HepG2 (cell line): ENCODE data around the gene RHEBL1. TPM values are rescaled to one million over a fixed set of nuclear protein-coding genes. Genes with fewer than 3 reads are reported as not detected.

Experiments
- AGO2 ChIP-seq: fragments of 200-400 bp; formaldehyde crosslinking; optimal IDR thresholded peaks from 2 replicates; pipeline ENCODE3; 2017; ENCODE audit warnings: mild to moderate bottlenecking, low read depth, low read length, moderate library complexity
- EZH2 ChIP-seq: conservative IDR thresholded peaks from 2 replicates; pipeline ENCODE4 v1.6.1; 2012; ENCODE audit warnings: mild to moderate bottlenecking, low read depth, low read length, moderate library complexity
- ZNF790 ChIP-seq: sonication (generic); formaldehyde crosslinking; IDR thresholded peaks from 2 replicates; pipeline ENCODE4 v1.8.0; 2022; ENCODE audit warnings: missing genetic modification reagents, mild to moderate bottlenecking, borderline replicate concordance
- ZNF841 ChIP-seq: sonication (generic); formaldehyde crosslinking; IDR thresholded peaks from 2 replicates; pipeline ENCODE4 v1.8.1; 2023; ENCODE audit warnings: missing genetic modification reagents, borderline replicate concordance
- ZSCAN9 ChIP-seq: IDR thresholded peaks from 2 replicates; pipeline ENCODE4 v1.6.1; 2016; ENCODE audit warnings: borderline replicate concordance
- polyA plus RNA-seq, 8 experiments: library from polyadenylated mRNA; depleted of rRNA in 3 of 8; stranded (reverse) in 7 of 8; unstranded in 1 of 8; fragments of >200 nt; fragmentation: Illumina TruSeq in 4 of 8; extraction: Trizol in 4 of 8; gene quantifications; 2 replicates each; pipeline versions ENCODE4 v1.2.1 to v1.2.3, GENCODE V29; 2011 to 2016; ENCODE audit warnings: low read depth in 4 of 8, missing spikeins in 1 of 8, mixed read lengths in 1 of 8; ENCODE audit not compliant: insufficient read depth in 1 of 8
- total RNA-seq, 5 experiments: library from RNA; depleted of rRNA; stranded (reverse); fragments of >200 nt; fragmentation: Illumina TruSeq; extraction: Trizol; gene quantifications; 2 replicates each; pipeline ENCODE4 v1.2.3, GENCODE V29; 2016; ENCODE audit warnings: low read depth in 1 of 5
- TF ChIP-seq, protein P1 (sequence below): sonication (generic); formaldehyde crosslinking; IDR thresholded peaks from 2 replicates; pipeline ENCODE4 v1.5.0; 2020; ENCODE audit warnings: missing genetic modification reagents
- TF ChIP-seq, protein P2 (sequence below): sonication (generic); formaldehyde crosslinking; IDR thresholded peaks from 2 replicates; pipeline ENCODE4 v1.5.0; 2020; ENCODE audit warnings: missing genetic modification reagents, mild to moderate bottlenecking, borderline replicate concordance
- TF ChIP-seq, protein P3 (sequence below): sonication (generic); formaldehyde crosslinking; IDR thresholded peaks from 2 replicates; pipeline ENCODE4 v1.5.1; 2020; ENCODE audit warnings: mild to moderate bottlenecking, missing genetic modification reagents
- TF ChIP-seq, protein P4 (sequence below), 2 experiments: sonication (generic) in 1 of 2; formaldehyde crosslinking in 1 of 2; IDR thresholded peaks; 2 replicates each; pipeline versions ENCODE4 v1.4.0 to v1.6.1; 2016 to 2020; ENCODE audit warnings: borderline replicate concordance in 1 of 2, low read depth in 1 of 2, mild to moderate bottlenecking in 1 of 2, missing genetic modification reagents in 1 of 2
- TF ChIP-seq, protein P5 (sequence below): sonication (generic); formaldehyde crosslinking; IDR thresholded peaks from 2 replicates; pipeline ENCODE4 v1.5.0; 2020; ENCODE audit warnings: mild to moderate bottlenecking, missing genetic modification reagents, borderline replicate concordance

RHEBL1 gene
- total and polyA plus RNA-seq, 2 of the 13 experiments (the other 11 are each of a cell fraction or from before 2014, with no cell fraction given): 1.4 to 2.5 TPM

DNA sequence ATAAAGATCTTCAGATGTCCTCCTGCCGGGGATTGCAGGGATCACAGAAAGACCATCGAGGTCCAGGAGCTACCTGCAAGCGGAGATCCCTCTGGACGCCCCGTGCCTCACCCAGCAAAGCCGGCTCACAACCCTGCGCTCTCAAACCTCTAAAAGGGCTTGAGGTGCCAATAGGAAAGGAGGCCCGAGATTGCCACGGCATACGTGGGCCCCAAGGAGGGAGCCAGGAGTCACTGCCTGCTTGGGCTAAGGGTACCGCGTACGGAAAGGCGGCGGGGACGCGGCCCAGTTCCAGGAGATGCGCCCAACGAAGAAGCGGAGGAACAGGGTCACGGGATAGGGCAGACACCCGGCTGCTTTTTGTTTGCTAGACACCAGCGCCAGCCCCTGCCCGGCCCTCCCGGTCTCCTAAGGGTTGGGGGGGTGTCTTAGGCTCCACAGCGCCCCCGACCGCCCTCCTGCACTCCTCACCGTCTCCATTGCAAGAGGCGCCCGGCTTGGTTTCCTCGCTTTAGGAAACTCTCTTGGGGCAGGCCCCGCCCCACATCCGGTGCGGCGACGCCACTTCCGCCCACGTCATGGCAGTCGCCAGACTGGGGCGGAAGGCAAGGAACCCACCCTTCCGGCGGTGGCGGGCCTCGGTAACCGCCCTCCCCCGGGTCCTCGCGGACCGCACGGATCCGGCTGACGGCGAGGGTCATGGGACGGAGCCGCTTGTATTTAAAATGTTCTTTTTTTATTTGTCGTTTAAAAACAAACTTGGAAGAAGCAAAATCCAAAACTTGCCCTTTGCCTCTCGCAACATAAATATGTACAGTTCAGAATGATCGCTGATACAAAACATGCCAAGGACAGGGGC is 51.3 kb downstream of the RHEBL1 start, which contains the start of gene PRKAG1 (continued):
- TF ChIP-seq EZH2: no peak
- TF ChIP-seq, protein P1, sequence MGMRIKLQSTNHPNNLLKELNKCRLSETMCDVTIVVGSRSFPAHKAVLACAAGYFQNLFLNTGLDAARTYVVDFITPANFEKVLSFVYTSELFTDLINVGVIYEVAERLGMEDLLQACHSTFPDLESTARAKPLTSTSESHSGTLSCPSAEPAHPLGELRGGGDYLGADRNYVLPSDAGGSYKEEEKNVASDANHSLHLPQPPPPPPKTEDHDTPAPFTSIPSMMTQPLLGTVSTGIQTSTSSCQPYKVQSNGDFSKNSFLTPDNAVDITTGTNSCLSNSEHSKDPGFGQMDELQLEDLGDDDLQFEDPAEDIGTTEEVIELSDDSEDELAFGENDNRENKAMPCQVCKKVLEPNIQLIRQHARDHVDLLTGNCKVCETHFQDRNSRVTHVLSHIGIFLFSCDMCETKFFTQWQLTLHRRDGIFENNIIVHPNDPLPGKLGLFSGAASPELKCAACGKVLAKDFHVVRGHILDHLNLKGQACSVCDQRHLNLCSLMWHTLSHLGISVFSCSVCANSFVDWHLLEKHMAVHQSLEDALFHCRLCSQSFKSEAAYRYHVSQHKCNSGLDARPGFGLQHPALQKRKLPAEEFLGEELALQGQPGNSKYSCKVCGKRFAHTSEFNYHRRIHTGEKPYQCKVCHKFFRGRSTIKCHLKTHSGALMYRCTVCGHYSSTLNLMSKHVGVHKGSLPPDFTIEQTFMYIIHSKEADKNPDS (CRISPR knock-in tag): no peak
- no peak for TF ChIP-seq ZNF790
- TF ChIP-seq, protein P2, sequence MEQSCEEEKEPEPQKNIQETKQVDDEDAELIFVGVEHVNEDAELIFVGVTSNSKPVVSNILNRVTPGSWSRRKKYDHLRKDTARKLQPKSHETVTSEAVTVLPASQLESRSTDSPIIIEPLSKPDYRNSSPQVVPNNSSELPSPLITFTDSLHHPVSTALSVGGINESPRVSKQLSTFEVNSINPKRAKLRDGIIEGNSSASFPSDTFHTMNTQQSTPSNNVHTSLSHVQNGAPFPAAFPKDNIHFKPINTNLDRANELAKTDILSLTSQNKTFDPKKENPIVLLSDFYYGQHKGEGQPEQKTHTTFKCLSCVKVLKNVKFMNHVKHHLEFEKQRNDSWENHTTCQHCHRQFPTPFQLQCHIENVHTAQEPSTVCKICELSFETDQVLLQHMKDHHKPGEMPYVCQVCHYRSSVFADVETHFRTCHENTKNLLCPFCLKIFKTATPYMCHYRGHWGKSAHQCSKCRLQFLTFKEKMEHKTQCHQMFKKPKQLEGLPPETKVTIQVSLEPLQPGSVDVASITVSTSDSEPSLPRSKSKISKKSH (CRISPR knock-in tag): no peak
- TF ChIP-seq, protein P3, sequence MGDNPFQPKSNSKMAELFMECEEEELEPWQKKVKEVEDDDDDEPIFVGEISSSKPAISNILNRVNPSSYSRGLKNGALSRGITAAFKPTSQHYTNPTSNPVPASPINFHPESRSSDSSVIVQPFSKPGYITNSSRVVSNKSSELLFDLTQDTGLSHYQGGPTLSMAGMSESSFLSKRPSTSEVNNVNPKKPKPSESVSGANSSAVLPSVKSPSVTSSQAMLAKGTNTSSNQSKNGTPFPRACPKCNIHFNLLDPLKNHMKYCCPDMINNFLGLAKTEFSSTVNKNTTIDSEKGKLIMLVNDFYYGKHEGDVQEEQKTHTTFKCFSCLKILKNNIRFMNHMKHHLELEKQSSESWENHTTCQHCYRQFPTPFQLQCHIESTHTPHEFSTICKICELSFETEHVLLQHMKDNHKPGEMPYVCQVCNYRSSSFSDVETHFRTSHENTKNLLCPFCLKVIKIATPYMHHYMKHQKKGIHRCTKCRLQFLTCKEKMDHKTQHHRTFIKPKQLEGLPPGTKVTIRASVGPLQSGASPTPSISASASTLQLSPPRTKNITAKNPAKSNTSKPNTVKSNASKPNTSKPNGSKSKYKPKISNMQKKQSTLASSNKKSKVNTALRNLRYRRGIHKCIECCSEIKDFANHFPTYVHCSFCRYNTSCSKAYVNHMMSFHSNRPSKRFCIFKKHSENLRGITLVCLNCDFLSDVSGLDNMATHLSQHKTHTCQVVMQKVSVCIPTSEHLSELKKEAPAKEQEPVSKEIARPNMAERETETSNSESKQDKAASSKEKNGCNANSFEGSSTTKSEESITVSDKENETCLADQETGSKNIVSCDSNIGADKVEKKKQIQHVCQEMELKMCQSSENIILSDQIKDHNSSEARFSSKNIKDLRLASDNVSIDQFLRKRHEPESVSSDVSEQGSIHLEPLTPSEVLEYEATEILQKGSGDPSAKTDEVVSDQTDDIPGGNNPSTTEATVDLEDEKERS (CRISPR knock-in tag): no peak
- TF ChIP-seq, protein P4, sequence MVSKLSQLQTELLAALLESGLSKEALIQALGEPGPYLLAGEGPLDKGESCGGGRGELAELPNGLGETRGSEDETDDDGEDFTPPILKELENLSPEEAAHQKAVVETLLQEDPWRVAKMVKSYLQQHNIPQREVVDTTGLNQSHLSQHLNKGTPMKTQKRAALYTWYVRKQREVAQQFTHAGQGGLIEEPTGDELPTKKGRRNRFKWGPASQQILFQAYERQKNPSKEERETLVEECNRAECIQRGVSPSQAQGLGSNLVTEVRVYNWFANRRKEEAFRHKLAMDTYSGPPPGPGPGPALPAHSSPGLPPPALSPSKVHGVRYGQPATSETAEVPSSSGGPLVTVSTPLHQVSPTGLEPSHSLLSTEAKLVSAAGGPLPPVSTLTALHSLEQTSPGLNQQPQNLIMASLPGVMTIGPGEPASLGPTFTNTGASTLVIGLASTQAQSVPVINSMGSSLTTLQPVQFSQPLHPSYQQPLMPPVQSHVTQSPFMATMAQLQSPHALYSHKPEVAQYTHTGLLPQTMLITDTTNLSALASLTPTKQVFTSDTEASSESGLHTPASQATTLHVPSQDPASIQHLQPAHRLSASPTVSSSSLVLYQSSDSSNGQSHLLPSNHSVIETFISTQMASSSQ (IDR thresholded peaks at IDR 0.05; ENCODE audit: low read depth): no peak
- TF ChIP-seq, protein P4 (CRISPR knock-in tag; IDR thresholded peaks at IDR 0.05; ENCODE audit: borderline replicate concordance): peak; percentile 30; the same call in 1 of the 2 replicates
- TF ChIP-seq, protein P5, sequence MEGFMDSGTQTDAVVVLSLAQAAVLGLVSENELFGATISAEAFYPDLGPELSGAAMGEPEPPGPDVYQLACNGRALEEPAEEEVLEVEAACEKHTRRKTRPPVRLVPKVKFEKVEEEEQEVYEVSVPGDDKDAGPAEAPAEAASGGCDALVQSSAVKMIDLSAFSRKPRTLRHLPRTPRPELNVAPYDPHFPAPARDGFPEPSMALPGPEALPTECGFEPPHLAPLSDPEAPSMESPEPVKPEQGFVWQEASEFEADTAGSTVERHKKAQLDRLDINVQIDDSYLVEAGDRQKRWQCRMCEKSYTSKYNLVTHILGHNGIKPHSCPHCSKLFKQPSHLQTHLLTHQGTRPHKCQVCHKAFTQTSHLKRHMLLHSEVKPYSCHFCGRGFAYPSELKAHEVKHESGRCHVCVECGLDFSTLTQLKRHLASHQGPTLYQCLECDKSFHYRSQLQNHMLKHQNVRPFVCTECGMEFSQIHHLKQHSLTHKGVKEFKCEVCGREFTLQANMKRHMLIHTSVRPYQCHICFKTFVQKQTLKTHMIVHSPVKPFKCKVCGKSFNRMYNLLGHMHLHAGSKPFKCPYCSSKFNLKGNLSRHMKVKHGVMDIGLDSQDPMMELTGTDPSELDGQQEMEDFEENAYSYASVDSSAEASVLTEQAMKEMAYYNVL (CRISPR knock-in tag): peak; percentile 49; the same call in 1 of the 2 replicates
- TF ChIP-seq AGO2: peak; percentile 99
- 0 out of 2 replicates have a peak, but pooled peaks have one; percentile 16 for TF ChIP-seq ZSCAN9 (CRISPR knock-in tag)
- TF ChIP-seq ZNF841 (CRISPR knock-in tag): no peak; the same call in 1 of the 2 replicates
- TF ChIP-seq, all 625 proteins: peak for 245
